Breast epithelium (tissue), 3 donors: ENCODE data around the gene SYT1.

Experiments used
- POLR2A ChIP-seq: fragments of 450-650 bp; IDR thresholded peaks from one replicate; pipeline ENCODE4 v1.6.1; 2016; ENCODE audit warnings: antibody characterized with exemption, mild to moderate bottlenecking, moderate library complexity
- POLR2AphosphoS5 ChIP-seq, 3 donors: sonication (generic); formaldehyde crosslinking; IDR thresholded peaks; one replicate each; pipeline ENCODE4 v1.6.1; 2017; ENCODE audit warnings: antibody characterized with exemption in 3 of 3
- TF ChIP-seq, protein P1 (sequence below), 3 donors: fragments of 450-650 bp; IDR thresholded peaks; one replicate each; pipeline ENCODE4 v1.5.1; 2016 to 2017; ENCODE audit warnings: antibody characterized with exemption in 3 of 3, mild to moderate bottlenecking in 3 of 3, moderate library complexity in 3 of 3

DNA sequence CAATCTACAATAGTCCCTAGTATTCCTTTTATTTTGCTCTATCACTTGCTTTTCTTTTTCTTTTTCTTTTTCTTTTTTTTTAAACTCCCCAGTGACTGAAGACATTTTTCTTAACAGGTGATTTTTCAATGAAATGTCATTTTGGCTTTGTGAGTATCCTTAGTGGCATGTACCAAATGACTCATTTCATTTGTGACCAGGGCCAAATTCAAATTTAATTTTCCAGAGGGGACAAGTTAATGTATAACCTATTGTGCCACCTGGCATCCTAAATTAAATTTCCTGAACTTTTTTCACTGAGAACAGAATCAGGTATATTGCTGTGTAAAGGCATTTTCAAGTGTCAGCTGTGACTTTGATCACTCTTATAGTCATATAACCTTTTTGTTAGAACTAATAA lies 39.7 kb upstream of the SYT1 start:
- TF ChIP-seq, protein P1, sequence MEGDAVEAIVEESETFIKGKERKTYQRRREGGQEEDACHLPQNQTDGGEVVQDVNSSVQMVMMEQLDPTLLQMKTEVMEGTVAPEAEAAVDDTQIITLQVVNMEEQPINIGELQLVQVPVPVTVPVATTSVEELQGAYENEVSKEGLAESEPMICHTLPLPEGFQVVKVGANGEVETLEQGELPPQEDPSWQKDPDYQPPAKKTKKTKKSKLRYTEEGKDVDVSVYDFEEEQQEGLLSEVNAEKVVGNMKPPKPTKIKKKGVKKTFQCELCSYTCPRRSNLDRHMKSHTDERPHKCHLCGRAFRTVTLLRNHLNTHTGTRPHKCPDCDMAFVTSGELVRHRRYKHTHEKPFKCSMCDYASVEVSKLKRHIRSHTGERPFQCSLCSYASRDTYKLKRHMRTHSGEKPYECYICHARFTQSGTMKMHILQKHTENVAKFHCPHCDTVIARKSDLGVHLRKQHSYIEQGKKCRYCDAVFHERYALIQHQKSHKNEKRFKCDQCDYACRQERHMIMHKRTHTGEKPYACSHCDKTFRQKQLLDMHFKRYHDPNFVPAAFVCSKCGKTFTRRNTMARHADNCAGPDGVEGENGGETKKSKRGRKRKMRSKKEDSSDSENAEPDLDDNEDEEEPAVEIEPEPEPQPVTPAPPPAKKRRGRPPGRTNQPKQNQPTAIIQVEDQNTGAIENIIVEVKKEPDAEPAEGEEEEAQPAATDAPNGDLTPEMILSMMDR (IDR thresholded peaks at IDR 0.05) = no peak
- no peak for TF ChIP-seq POLR2A
- no peak for TF ChIP-seq POLR2AphosphoS5 (IDR thresholded peaks at IDR 0.05)
